ENCODE data around the gene PPP2R1A.

The PPP2R1A gene

GRCh38 chr19:52216401-52216800, 26.5 kb downstream of the PPP2R1A start:
- Histone ChIP-seq H3K4me3 (replicated peaks; ENCODE audit: insufficient read depth, low read length) (no peak overlapping the region), H3K27ac (replicated peaks) (no peak overlapping the region)
- TF ChIP-seq REST (IDR thresholded peaks at IDR 0.05; ENCODE audit: insufficient replicate concordance, low read depth) (no peak), POLR2AphosphoS5 (IDR thresholded peaks at IDR 0.05; ENCODE audit: low read depth) (no peak), SPI1 (IDR thresholded peaks at IDR 0.05; ENCODE audit: borderline replicate concordance, low read depth) (no peak), CTCF (IDR thresholded peaks at IDR 0.05; ENCODE audit: insufficient read depth, low read length) (no peak), GABPA (IDR thresholded peaks at IDR 0.05; ENCODE audit: low read depth) (no peak)

GRCh38 chr19:52217576-52217975, 27.7 kb downstream of the PPP2R1A start:
- H3K27me3 ChIP-seq (ENCODE audit: insufficient read depth, poor library complexity, severe bottlenecking), result no peaks in the 10 kb centered on the region
- no peak for TF ChIP-seq POLR2AphosphoS5 (IDR thresholded peaks at IDR 0.05; ENCODE audit: low read depth)
- no peak for TF ChIP-seq CTCF (IDR thresholded peaks at IDR 0.05; ENCODE audit: insufficient read depth, low read length)
- TF ChIP-seq SPI1 (IDR thresholded peaks at IDR 0.05; ENCODE audit: borderline replicate concordance, low read depth), result no peak
- no peak for TF ChIP-seq REST (IDR thresholded peaks at IDR 0.05; ENCODE audit: insufficient replicate concordance, low read depth)
- no peak for TF ChIP-seq GABPA (IDR thresholded peaks at IDR 0.05; ENCODE audit: low read depth)
- H3K27ac ChIP-seq (replicated peaks), result no peak overlapping the region
- DNase-seq (ENCODE audit: low read depth in 1 of 2, low spot score in 1 of 2), result no peak
- H3K4me3 ChIP-seq (replicated peaks; ENCODE audit: insufficient read depth, low read length), result no peak overlapping the region

More at GRCh38 chr19:52216401-52216800, 26.5 kb downstream of the PPP2R1A start:
- no peak for DNase-seq (ENCODE audit: low read depth in 1 of 2, low spot score in 1 of 2)
- no peaks in the 10 kb centered on the region for H3K27me3 ChIP-seq (ENCODE audit: insufficient read depth, poor library complexity, severe bottlenecking)

- TF ChIP-seq CTCF (IDR thresholded peaks at IDR 0.05; ENCODE audit: insufficient read depth, low read length) (no peak), REST (IDR thresholded peaks at IDR 0.05; ENCODE audit: insufficient replicate concordance, low read depth) (no peak), SPI1 (IDR thresholded peaks at IDR 0.05; ENCODE audit: borderline replicate concordance, low read depth) (no peak)
- DNase-seq (ENCODE audit: low read depth in 1 of 2, low spot score in 1 of 2), result no peak
- Histone ChIP-seq H3K4me3 (replicated peaks; ENCODE audit: insufficient read depth, low read length) (no peak overlapping the region), H3K27ac (replicated peaks) (no peak overlapping the region), H3K27me3 (ENCODE audit: insufficient read depth, poor library complexity, severe bottlenecking) (no peaks in the 10 kb centered on the region)
Observed at GRCh38 chr19:52219611-52220010, 29.8 kb downstream of the PPP2R1A start.
